IMR-90 (cell line): Measurements from ENCODE around the gene DUSP7. TPM values are rescaled to one million over a fixed set of nuclear protein-coding genes. Genes with fewer than 3 reads are reported as not detected.

Experiments
- CEBPB ChIP-seq: IDR thresholded peaks from 2 replicates; pipeline ENCODE4 v1.6.1; 2012; ENCODE audit warnings: low read depth, low read length, improper control_type of control experiment
- FOS ChIP-seq: fragments of 150-350 bp; IDR thresholded peaks from 2 replicates; pipeline ENCODE4 v1.6.1; 2016; ENCODE audit warnings: low read depth, low read length
- MXI1 ChIP-seq: IDR thresholded peaks from 2 replicates; pipeline ENCODE4 v1.6.1; 2012; ENCODE audit warnings: low read depth, mild to moderate bottlenecking, low read length, moderate library complexity, borderline replicate concordance
- polyA plus RNA-seq, 3 experiments: library from polyadenylated mRNA; depleted of rRNA; stranded (reverse); fragments of >200 nt; gene quantifications; 2 replicates each; pipeline ENCODE4 v1.2.3, GENCODE V29; 2012; ENCODE audit warnings: low replicate concordance in 1 of 3
- total RNA-seq: library from RNA; depleted of rRNA; stranded (reverse); fragments of >200 nt; gene quantifications from 2 replicates; pipeline ENCODE4 v1.2.3, GENCODE V29; 2012

DUSP7 gene
- total and polyA plus RNA-seq, 2 of the 4 experiments (the other 2 are of a cell fraction) = 9.3 to 24.0 TPM

DNA sequence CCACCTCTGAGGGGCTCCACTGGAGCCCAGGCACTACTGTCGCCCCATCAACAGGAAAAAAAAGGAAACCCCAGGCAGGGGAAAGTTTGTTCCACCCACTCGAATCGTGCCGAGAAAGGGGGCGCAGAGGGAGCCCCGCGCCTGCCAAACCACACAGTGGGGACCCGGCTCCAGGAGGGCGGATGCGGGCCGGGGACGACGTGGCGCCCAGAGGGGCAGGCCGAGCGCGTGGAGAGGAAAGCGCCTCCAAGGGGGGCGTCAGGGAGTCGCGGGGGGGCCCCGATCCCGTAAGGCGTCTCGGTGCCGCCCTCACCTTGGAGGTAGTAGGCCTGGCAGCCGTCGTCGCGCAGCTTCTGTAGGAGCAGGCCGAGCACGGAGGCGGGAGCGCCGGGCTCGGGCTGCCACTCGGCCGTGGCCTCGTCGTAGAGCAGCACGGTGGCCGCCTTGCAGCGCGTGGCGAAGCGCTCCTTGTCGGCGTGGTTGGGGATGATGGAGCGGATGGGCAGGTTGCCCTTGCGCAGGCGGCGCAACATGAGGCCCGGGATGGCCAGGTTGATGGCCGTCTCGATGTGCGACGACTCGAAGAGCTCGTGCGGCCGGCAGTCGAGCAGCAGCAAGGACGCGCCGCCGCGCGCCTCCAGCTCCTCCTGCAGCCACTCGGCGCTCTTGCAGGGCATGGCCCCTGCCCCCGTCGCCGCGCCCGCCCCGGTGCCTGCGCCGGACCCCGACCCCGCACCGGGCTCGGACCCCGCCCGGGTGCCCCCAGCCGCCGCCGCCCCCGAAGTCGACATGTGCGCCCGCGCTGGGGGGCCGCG is 627 bp downstream of the DUSP7 start (continued):
- TF ChIP-seq MXI1 (peak; percentile 66; the same call in 1 of the 2 replicates), CEBPB (no peak), FOS (no peak)
